Fibroblast of the aortic adventitia (primary cell): ENCODE results near the gene LRP10. TPM values are rescaled to one million over a fixed set of nuclear protein-coding genes. Genes with fewer than 3 reads are reported as not detected.
"Not testable (repeated sequence)": the region's sequence is repeated elsewhere in the genome, so short reads cannot be mapped to it uniquely, and the experiment has no call there.

Source experiments
- DNase-seq: peaks from one replicate; pipeline ENCODE4 v3.0.0-alpha.2; 2010; ENCODE audit warnings: low read depth
- H3K4me3 ChIP-seq: 2 replicates; pipeline ENCODE4 v1.5.1; 2011; ENCODE audit warnings: low read depth, mild to moderate bottlenecking, control low read depth, low read length, moderate library complexity
- total RNA-seq: library from RNA; depleted of rRNA; stranded (reverse); fragments of >200 nt; gene quantifications from 2 replicates; pipeline ENCODE4 v1.2.3, GENCODE V29; 2012; ENCODE audit warnings: low replicate concordance
- TF ChIP-seq, protein P1 (sequence below): IDR thresholded peaks from 2 replicates; pipeline ENCODE4 v1.5.1; 2011; ENCODE audit warnings: mild to moderate bottlenecking, low read length, control low read depth, inconsistent platforms; ENCODE audit not compliant: insufficient read depth

LRP10 gene
- total RNA-seq, 1 donor: 104 TPM

DNA sequence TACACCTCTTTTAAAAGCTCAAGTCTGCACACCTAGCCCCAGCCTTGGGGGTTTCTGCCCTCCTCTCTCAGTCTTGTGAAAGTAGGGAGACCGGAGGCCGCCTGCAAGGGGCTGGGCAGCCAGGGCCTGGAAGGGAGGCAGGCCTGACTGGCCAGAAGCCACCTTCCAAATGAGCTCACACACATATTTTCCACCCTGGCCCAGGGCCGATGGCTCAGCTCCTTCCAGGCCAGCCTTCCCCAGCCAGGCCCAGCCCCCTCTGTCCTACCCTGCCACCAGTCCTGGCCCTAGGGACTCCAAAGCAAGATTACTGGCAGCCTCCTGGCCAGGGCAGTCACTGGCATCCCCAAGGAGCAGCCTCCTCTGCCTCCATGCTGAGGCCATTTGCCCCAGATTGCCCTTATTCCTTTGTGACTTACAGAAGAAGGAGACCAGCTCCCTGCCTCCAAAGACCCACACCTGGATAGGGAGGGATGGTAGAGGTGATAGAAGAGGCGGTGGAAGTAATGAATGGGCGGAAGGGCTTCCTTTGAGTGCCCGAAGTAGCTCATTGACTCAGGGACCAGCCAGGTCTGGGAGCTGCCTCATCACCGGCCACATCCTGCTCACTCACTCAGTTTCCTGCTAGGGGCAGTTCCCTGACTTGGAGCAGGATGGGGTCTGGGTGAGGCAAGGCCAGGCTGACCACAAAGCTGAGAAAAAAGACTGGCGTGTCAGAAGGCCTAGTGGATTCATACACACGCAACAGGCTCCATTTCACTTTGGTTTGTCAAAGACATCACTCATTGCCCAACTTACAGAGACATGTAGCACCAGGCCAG, 20.4 kb upstream of the LRP10 start:
- DNase-seq: peak; percentile 96
- H3K4me3 ChIP-seq: peak overlapping the region; percentile 48
- TF ChIP-seq, protein P1, sequence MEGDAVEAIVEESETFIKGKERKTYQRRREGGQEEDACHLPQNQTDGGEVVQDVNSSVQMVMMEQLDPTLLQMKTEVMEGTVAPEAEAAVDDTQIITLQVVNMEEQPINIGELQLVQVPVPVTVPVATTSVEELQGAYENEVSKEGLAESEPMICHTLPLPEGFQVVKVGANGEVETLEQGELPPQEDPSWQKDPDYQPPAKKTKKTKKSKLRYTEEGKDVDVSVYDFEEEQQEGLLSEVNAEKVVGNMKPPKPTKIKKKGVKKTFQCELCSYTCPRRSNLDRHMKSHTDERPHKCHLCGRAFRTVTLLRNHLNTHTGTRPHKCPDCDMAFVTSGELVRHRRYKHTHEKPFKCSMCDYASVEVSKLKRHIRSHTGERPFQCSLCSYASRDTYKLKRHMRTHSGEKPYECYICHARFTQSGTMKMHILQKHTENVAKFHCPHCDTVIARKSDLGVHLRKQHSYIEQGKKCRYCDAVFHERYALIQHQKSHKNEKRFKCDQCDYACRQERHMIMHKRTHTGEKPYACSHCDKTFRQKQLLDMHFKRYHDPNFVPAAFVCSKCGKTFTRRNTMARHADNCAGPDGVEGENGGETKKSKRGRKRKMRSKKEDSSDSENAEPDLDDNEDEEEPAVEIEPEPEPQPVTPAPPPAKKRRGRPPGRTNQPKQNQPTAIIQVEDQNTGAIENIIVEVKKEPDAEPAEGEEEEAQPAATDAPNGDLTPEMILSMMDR: no peak

DNA sequence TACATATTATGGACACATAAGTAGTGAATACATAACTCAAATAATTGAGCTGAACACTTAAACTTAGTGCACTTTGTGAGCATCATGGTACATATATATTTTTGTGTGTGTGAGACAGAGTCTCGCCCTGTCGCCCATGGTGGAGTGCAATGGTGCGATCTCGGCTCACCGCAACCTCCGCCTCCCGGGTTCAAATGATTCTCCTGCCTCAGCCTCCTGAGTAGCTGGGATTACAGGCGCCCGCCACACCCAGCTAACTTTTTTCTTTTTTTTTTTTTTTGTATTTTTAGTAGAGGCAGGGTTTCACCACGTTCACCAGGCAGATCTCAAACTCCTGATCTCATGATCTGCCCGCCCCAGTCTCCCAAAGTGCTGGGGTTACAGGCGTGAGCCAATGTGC, 19.4 kb upstream of the LRP10 start:
- not testable (repeated sequence) for H3K4me3 ChIP-seq, DNase-seq

DNA sequence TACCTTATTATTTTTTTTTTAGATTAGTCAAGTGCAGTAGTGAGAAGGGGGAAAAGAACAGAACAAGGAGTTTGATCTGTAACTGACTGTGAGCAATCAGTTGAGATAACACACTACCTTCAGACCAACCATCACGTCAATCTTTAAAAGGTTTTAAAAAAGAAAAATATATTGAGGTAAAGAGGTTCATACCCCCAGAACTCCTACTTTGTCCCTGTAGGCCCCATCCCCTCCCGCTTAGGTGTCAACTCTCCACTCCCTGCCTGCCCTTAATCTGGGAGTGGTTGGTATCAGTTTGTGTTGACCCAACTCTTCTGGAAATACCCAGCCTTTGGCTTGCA, 19.0 kb upstream of the LRP10 start:
- no peak for DNase-seq
- TF ChIP-seq, protein P1: no peak
- no peak overlapping the region for H3K4me3 ChIP-seq

DNA sequence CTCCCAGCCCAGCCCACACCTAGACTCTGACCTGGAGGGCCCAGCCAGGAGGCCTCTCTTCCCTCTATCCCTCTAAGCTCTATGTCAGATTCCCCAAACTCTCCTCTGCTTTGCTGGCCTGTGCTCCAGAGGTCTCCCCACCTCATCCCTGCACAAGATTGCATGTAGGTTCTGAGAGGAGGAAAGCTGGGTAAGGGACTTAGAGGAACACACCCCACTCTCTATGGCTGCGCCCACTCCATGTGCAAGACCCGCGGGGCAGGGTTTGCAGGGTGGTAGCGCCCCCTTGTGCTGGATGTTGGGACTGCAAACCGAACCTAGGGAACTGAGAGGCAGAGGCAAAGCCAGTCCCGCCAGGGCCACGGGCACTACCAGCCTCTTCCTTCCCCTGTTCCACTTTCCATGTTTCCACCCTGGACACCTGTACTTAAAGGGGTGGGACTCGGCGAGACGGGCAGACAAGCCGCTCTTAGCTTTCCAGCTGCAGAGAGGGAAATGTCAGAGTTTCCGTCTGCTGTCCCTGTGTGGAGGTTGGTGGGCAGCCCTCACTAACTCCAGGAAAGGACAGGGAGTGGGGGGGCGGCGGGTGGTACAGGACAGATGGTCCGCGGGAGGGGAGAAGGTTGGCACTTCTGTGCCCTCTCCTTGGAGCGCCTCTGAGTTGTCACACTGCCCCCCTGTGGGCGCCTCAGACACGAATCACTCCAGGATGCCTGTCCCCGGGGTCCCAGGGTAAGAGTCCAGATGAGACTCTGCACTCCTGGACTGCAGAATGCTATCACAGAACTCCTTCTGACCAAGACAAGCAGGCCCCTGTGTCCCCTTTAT, 18.4 kb upstream of the LRP10 start:
- peak; percentile 90 for DNase-seq
- TF ChIP-seq, protein P1: peak; percentile 90
- H3K4me3 ChIP-seq: peak overlapping the region; percentile 61

DNA sequence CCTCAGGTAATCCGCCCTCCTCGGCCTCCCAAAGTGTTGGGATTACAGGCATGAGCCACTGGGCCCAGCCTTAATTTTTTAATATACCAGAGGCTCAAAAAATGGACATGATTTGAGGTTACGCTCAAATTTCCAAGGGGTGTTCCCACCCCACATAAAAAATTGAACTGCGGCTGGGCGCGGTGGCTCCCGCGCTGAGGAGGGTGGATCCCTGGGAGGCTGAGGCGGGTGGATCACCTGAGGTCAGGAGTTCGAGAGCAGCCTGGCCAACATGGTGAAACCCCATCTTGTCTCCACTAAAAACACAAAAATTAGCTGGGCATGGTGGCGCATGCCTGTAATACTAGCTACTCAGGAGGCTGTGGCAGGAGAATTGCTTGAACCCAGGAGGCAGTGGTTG, 17.2 kb upstream of the LRP10 start:
- H3K4me3 ChIP-seq, DNase-seq: not testable (repeated sequence)

DNA sequence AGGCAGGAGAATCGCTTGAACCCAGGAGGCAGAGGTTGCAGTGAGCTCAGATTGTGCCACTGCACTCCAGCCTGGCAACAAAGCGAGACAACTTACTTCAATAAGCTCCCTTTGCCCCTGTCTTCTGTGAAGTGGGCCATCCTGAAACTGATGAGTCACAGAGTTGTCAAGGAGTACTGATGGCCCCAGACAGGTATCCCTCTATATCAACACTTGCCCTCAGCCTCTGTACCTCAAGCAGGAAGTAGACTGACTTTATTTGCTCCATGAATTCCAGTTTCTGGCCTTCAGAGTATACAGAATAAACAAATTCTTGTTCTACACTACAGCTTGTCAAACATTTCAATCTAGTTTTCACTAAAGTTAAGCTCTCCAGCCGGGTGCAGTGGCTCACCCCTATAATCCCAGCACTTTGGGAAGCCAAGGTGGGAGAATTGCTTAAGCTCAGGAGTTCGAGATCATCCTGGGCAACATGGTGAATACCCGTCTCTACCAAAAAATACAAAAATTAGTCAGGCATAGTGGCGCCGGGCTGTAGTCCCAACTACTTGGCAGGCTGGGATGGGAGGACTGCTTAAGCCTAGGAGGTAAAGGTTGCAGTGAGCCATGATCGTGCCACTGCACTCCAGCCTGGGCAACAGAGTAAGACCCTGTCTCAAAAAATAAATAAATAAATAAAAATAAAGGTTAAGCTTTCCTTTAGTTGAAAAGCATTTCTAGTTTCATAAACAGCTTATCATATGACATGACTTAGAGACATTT, 16.4 kb upstream of the LRP10 start:
- no peak for DNase-seq
- TF ChIP-seq, protein P1: no peak
- no peak overlapping the region for H3K4me3 ChIP-seq

DNA sequence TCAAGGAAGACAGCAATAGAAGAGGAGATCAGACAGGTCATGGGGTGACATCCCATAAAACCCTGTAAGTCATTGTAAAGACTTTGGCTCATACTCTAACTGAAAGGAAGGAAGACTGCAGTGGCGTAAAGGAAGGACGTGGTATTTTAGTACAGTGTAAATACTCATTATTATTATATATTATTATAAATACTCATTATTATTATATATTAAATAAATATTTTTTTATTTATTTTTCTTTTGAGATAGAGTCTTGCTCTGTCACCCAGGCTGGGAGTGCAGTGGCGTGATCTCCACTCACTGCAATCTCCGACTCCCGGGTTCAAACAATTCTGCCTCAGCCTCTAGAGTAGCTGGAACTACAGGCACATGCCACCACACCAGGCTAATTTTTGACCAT, 15.1 kb upstream of the LRP10 start:
- no peak overlapping the region for H3K4me3 ChIP-seq
- TF ChIP-seq, protein P1: no peak
- no peak for DNase-seq

DNA sequence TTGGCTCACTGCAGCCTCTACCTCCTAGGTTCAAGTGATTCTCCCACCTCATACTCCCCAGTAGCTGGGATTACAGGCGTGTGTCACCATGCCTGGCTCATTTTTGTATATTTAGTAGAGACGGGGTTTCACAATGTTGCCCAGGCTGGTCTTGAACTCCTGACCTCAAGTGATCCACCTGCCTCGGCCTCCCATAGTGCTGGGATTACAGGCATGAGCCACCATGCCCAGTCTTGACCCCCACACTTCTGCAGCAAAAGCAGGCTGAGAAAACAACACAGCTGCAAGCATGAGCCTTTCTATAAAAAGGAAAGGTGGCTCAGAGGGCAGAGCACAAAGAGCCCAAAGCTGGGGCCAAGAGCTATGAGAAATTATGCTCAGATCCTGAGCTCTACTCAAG, 11.2 kb upstream of the LRP10 start:
- DNase-seq: not testable (repeated sequence)

More for the DNA sequence above, 11.2 kb upstream of the LRP10 start:
- H3K4me3 ChIP-seq: not testable (repeated sequence)
